SK-N-SH treated with all-trans-retinoic acid at 6 μM for 48 hours (cell line): ENCODE measurements around the gene SEC14L5.

ENCODE experiments used
- CSDC2 ChIP-seq: fragments of 250-450 bp; sonication (Bioruptor Pico); IDR thresholded peaks from 2 replicates; pipeline ENCODE4 v1.5.0; 2020; ENCODE audit warnings: mild to moderate bottlenecking, moderate library complexity
- ESRRG ChIP-seq: fragments of 250-450 bp; sonication (Bioruptor Pico); IDR thresholded peaks from 2 replicates; pipeline ENCODE4 v1.6.1; 2021; ENCODE audit warnings: mild to moderate bottlenecking
- TOX ChIP-seq: fragments of 250-450 bp; sonication (Bioruptor Pico); IDR thresholded peaks from 2 replicates; pipeline ENCODE4 v1.8.0; 2021; ENCODE audit warnings: mild to moderate bottlenecking, moderate library complexity, borderline replicate concordance
- ZNF70 ChIP-seq: fragments of 450-650 bp; formaldehyde crosslinking; IDR thresholded peaks from 2 replicates; pipeline ENCODE4 v1.5.0; 2020; ENCODE audit warnings: mild to moderate bottlenecking, moderate library complexity
- TF ChIP-seq, protein P1 (sequence below): fragments of 250-450 bp; sonication (Bioruptor Pico); IDR thresholded peaks from 2 replicates; pipeline ENCODE4 v1.5.1; 2021; ENCODE audit warnings: mild to moderate bottlenecking, moderate library complexity
- TF ChIP-seq, protein P2 (sequence below): fragments of 250-450 bp; sonication (Bioruptor Pico); IDR thresholded peaks from 2 replicates; pipeline ENCODE4 v1.5.1; 2020; ENCODE audit warnings: low read depth, mild to moderate bottlenecking, moderate library complexity

DNA sequence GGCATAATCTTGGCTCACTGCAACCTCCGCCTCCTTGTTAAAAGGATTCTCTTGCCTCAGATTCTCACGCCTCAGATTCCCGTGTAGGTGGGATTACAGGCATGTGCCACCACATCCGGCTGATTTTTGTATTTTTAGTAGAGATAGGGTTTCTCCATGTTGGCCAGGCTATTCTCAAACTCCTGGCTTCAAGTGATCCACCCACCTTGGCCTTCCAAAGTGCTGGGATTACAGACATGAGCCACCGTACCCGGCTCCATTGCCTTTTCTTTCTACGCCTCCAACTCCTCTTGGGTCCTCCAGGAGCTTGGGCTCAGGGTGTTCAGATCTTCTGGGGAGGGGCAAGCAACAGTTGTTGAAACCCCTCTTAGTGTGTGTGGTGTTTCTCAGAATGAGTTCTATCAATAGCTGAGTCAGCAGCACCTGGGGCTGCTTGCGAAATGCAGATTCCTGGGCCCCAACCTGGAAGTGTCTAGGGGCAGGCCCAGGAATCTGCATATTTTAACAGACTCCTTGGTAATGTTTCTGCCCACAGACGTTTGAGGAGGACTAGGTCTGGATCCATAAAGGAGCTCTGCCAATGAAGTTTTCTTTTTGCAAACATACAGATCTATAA lies 31.4 kb downstream of the SEC14L5 start:
- TF ChIP-seq CSDC2 (CRISPR knock-in tag) (no peak), ZNF70 (CRISPR knock-in tag) (no peak), ESRRG (CRISPR knock-in tag) (no peak), TOX (no peak)
- TF ChIP-seq, protein P1, sequence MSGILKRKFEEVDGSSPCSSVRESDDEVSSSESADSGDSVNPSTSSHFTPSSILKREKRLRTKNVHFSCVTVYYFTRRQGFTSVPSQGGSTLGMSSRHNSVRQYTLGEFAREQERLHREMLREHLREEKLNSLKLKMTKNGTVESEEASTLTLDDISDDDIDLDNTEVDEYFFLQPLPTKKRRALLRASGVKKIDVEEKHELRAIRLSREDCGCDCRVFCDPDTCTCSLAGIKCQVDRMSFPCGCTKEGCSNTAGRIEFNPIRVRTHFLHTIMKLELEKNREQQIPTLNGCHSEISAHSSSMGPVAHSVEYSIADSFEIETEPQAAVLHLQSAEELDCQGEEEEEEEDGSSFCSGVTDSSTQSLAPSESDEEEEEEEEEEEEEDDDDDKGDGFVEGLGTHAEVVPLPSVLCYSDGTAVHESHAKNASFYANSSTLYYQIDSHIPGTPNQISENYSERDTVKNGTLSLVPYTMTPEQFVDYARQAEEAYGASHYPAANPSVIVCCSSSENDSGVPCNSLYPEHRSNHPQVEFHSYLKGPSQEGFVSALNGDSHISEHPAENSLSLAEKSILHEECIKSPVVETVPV = no peak
- TF ChIP-seq, protein P2, sequence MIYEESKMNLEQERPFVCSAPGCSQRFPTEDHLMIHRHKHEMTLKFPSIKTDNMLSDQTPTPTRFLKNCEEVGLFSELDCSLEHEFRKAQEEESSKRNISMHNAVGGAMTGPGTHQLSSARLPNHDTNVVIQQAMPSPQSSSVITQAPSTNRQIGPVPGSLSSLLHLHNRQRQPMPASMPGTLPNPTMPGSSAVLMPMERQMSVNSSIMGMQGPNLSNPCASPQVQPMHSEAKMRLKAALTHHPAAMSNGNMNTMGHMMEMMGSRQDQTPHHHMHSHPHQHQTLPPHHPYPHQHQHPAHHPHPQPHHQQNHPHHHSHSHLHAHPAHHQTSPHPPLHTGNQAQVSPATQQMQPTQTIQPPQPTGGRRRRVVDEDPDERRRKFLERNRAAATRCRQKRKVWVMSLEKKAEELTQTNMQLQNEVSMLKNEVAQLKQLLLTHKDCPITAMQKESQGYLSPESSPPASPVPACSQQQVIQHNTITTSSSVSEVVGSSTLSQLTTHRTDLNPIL (CRISPR knock-in tag) = no peak
